ENCODE data around the gene FAM78B.

FAM78B gene

GRCh38 chr1:166166698-166167571 lies at the start of gene FAM78B:
Gene FAM78B (minus strand): TSS chr1:166167001. CDS start chr1:166166248, 753 bp downstream.
- peak; percentile 72 for DNase-seq

GRCh38 chr1:166202546-166202945 lies 35.7 kb upstream of the FAM78B start:
- no peak for DNase-seq

GRCh38 chr1:166200743-166201142 lies 33.9 kb upstream of the FAM78B start:
- DNase-seq = no peak

GRCh38 chr1:166197597-166197996 lies 30.8 kb upstream of the FAM78B start:
- no peak for DNase-seq

- DNase-seq = no peak
Observed at GRCh38 chr1:166197141-166197540, 30.3 kb upstream of the FAM78B start.

- DNase-seq = no peak
Observed at GRCh38 chr1:166193057-166193698, 26.4 kb upstream of the FAM78B start.

GRCh38 chr1:166190400-166190799 lies 23.6 kb upstream of the FAM78B start:
- DNase-seq = no peak

GRCh38 chr1:166189126-166189525 lies 22.3 kb upstream of the FAM78B start:
- DNase-seq = no peak

GRCh38 chr1:166185526-166185925 lies 18.7 kb upstream of the FAM78B start:
- DNase-seq = no peak

- DNase-seq = no peak
Observed at GRCh38 chr1:166184897-166185296, 18.1 kb upstream of the FAM78B start.

- no peak for DNase-seq
Observed at GRCh38 chr1:166184012-166184411, 17.2 kb upstream of the FAM78B start.

GRCh38 chr1:166182281-166182680 lies 15.5 kb upstream of the FAM78B start:
- no peak for DNase-seq

- no peak for DNase-seq
Observed at GRCh38 chr1:166176416-166176815, 9.6 kb upstream of the FAM78B start.

GRCh38 chr1:166175032-166175431 lies 8.2 kb upstream of the FAM78B start:
- DNase-seq = no peak

- no peak for DNase-seq
Observed at GRCh38 chr1:166174108-166174507, 7.3 kb upstream of the FAM78B start.

- no peak for DNase-seq
Observed at GRCh38 chr1:166172106-166172505, 5.3 kb upstream of the FAM78B start.

GRCh38 chr1:166170726-166171125 lies 3.9 kb upstream of the FAM78B start:
- no peak for DNase-seq

GRCh38 chr1:166170075-166170474 lies 3.3 kb upstream of the FAM78B start:
- no peak for DNase-seq

- no peak for DNase-seq
Observed at GRCh38 chr1:166169182-166169581, 2.4 kb upstream of the FAM78B start.

GRCh38 chr1:166167572-166167925 lies 748 bp upstream of the FAM78B start:
- no peak for DNase-seq

GRCh38 chr1:166166329-166166697 lies 488 bp downstream of the FAM78B start:
- no peak for DNase-seq

GRCh38 chr1:166165661-166166328 lies 1.0 kb downstream of the FAM78B start:
- peak; percentile 35 for DNase-seq

- DNase-seq = peak; percentile 48
Observed at GRCh38 chr1:166164995-166165660, 1.7 kb downstream of the FAM78B start.
